GM10266 (cell line): ENCODE data around the gene FEZF2.

Experiments
- DNase-seq: peaks from one replicate; pipeline ENCODE4 v3.0.0; 2012; ENCODE audit errors: extremely low spot score
- CTCF ChIP-seq: IDR thresholded peaks from 2 replicates; pipeline ENCODE4 v1.5.1; 2012; ENCODE audit warnings: mild to moderate bottlenecking, low read depth; ENCODE audit not compliant: control insufficient read depth, insufficient read depth; ENCODE audit errors: missing control alignments

FEZF2 gene

DNA sequence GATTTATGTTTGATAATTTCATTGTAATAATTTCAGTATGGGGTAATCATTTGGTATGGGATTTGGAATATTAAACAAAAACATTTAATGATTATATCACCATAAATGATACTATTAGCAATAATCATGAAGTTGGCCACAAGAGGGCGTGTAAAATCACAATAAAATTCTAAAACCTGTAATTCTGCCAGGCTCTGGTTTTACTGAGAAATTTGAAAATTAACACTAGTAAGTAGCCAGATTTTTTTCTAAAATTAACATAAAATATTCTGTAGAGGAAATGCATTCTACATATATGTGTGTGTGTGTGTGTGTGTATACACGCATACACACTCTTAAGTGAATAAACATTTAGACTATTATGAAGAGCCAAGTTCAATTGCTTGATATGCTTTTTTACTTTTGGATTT is 40.5 kb downstream of the FEZF2 start:
- TF ChIP-seq CTCF, result peak; percentile 44
- DNase-seq, result no peak

GRCh38 chr3:62332017-62332416 is 41.3 kb downstream of the FEZF2 start:
- DNase-seq, result no peak
- no peak for TF ChIP-seq CTCF

GRCh38 chr3:62329971-62330370 is 43.4 kb downstream of the FEZF2 start:
- DNase-seq, result no peak
- TF ChIP-seq CTCF, result no peak

GRCh38 chr3:62325896-62326295 is 47.5 kb downstream of the FEZF2 start:
- DNase-seq, result no peak
- TF ChIP-seq CTCF, result no peak

GRCh38 chr3:62323241-62323640 is 50.1 kb downstream of the FEZF2 start:
- DNase-seq, result no peak
- TF ChIP-seq CTCF, result no peak
